ENCODE data around the gene ARHGAP42.

ARHGAP42 gene

GRCh38 chr11:100940111-100940510, 253.0 kb downstream of the ARHGAP42 start:
- H3K27ac ChIP-seq (replicated peaks): no peak overlapping the region
- H3K4me3 ChIP-seq (replicated peaks; ENCODE audit: insufficient read depth, low read length): no peak overlapping the region
- no peak for DNase-seq (ENCODE audit: low read depth in 1 of 2, low spot score in 1 of 2)
- TF ChIP-seq SPI1 (IDR thresholded peaks at IDR 0.05; ENCODE audit: borderline replicate concordance, low read depth) (no peak), GABPA (IDR thresholded peaks at IDR 0.05; ENCODE audit: low read depth) (no peak), POLR2AphosphoS5 (IDR thresholded peaks at IDR 0.05; ENCODE audit: low read depth) (no peak), CTCF (IDR thresholded peaks at IDR 0.05; ENCODE audit: insufficient read depth, low read length) (no peak), REST (IDR thresholded peaks at IDR 0.05; ENCODE audit: insufficient replicate concordance, low read depth) (no peak)
- no peaks in the 10 kb centered on the region for H3K27me3 ChIP-seq (ENCODE audit: insufficient read depth, poor library complexity, severe bottlenecking)

- Histone ChIP-seq H3K4me3 (replicated peaks; ENCODE audit: insufficient read depth, low read length) (no peak overlapping the region), H3K27ac (replicated peaks) (no peak overlapping the region), H3K27me3 (ENCODE audit: insufficient read depth, poor library complexity, severe bottlenecking) (no peaks in the 10 kb centered on the region)
- DNase-seq (ENCODE audit: low read depth in 1 of 2, low spot score in 1 of 2): no peak
- no peak for TF ChIP-seq GABPA (IDR thresholded peaks at IDR 0.05; ENCODE audit: low read depth)
- no peak for TF ChIP-seq REST (IDR thresholded peaks at IDR 0.05; ENCODE audit: insufficient replicate concordance, low read depth)
- TF ChIP-seq SPI1 (IDR thresholded peaks at IDR 0.05; ENCODE audit: borderline replicate concordance, low read depth): no peak
- no peak for TF ChIP-seq POLR2AphosphoS5 (IDR thresholded peaks at IDR 0.05; ENCODE audit: low read depth)
- TF ChIP-seq CTCF (IDR thresholded peaks at IDR 0.05; ENCODE audit: insufficient read depth, low read length): no peak
Observed at GRCh38 chr11:100941033-100941432, 253.9 kb downstream of the ARHGAP42 start.

GRCh38 chr11:100942016-100942415, 254.9 kb downstream of the ARHGAP42 start:
- no peak for TF ChIP-seq POLR2AphosphoS5 (IDR thresholded peaks at IDR 0.05; ENCODE audit: low read depth)
- TF ChIP-seq CTCF (IDR thresholded peaks at IDR 0.05; ENCODE audit: insufficient read depth, low read length): no peak
- no peak for TF ChIP-seq SPI1 (IDR thresholded peaks at IDR 0.05; ENCODE audit: borderline replicate concordance, low read depth)
- TF ChIP-seq GABPA (IDR thresholded peaks at IDR 0.05; ENCODE audit: low read depth): no peak
- no peak for TF ChIP-seq REST (IDR thresholded peaks at IDR 0.05; ENCODE audit: insufficient replicate concordance, low read depth)
- no peak overlapping the region for H3K4me3 ChIP-seq (replicated peaks; ENCODE audit: insufficient read depth, low read length)
- no peak for DNase-seq (ENCODE audit: low read depth in 1 of 2, low spot score in 1 of 2)
- H3K27ac ChIP-seq (replicated peaks): no peak overlapping the region
- no peaks in the 10 kb centered on the region for H3K27me3 ChIP-seq (ENCODE audit: insufficient read depth, poor library complexity, severe bottlenecking)

Measured in HL-60 (cell line).